HG03520 (cell line): ENCODE data around the gene MRPL9.
"Not testable (repeated sequence)": the region's sequence is repeated elsewhere in the genome, so short reads cannot be mapped to it uniquely, and the experiment has no call there.

ENCODE experiments used
- ATAC-seq: cut with Tn5 transposase; IDR thresholded peaks from one replicate; pipeline ENCODE4 v1.9.1; 2021; ENCODE audit warnings: mild to moderate bottlenecking, moderate library complexity; ENCODE audit not compliant: unreplicated experiment

Gene MRPL9

DNA sequence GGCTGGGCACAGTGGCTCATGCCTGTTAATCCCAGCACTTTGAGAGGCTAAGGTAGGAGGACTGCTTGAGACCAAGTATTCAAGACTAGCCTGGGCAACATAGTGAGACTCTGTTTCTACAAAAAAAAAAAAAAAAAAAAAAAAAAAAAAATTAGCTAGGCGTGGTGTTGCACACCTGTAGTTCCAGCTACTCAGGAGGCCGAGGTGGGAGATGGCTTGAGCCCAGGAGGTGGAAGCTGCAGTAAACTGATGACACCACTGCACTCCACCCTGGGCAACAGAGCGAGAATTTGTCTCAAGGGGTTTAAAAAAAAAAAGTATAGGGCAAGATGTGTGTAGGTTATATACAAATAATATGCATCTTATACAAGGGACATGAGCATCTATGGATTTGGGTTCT lies 24.4 kb upstream of the MRPL9 start:
- no peak for ATAC-seq

- no peak for ATAC-seq
These were observed 20.5 kb upstream of the MRPL9 start for GRCh38 chr1:151783796-151784195.

- no peak for ATAC-seq
These were observed 19.4 kb upstream of the MRPL9 start for GRCh38 chr1:151782741-151783140.

- not testable (repeated sequence) for ATAC-seq
These were observed 18.7 kb upstream of the MRPL9 start for GRCh38 chr1:151782026-151782425.

DNA sequence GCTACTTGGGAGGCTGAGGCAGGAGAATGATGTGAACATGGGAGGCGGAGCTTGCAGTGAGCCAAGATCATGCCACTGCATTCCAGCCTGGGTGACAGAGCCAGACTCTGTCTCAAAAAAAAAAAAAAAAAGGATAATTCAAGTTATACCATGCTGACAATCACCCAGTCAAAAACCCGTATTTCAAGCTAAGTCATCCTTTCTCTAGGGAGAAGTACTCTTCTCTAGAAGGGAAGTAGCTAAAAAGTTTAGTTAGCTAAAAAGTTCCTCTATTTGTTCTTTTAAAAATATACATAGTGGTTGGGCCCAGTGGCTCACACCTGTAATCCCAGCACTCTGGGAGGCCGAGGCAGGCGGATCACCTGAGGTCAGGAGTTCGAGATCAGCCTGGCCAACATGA lies 17.4 kb upstream of the MRPL9 start:
- not testable (repeated sequence) for ATAC-seq

- no peak for ATAC-seq
These were observed 16.6 kb upstream of the MRPL9 start for GRCh38 chr1:151779852-151780251.

DNA sequence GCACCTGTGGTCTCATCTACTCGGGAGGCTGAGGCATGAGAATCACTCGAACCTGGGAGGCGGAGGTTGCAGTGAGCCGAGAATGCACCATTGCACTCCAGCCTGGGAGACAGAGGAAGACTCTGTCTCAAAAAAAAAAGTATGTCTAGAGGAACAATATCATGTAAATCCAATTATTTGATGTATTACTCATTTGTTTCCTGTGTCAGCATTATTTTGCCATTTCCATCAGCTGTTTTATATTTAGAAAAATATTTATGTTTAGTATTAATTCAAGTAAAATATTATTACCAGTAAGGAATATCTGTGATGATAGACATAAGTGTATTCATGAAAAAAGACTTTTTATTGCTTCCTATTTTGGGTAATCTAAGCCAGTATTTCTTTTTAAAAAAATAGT lies 14.0 kb upstream of the MRPL9 start:
- no peak for ATAC-seq

- no peak for ATAC-seq
These were observed 13.4 kb upstream of the MRPL9 start for GRCh38 chr1:151776665-151777062.

DNA sequence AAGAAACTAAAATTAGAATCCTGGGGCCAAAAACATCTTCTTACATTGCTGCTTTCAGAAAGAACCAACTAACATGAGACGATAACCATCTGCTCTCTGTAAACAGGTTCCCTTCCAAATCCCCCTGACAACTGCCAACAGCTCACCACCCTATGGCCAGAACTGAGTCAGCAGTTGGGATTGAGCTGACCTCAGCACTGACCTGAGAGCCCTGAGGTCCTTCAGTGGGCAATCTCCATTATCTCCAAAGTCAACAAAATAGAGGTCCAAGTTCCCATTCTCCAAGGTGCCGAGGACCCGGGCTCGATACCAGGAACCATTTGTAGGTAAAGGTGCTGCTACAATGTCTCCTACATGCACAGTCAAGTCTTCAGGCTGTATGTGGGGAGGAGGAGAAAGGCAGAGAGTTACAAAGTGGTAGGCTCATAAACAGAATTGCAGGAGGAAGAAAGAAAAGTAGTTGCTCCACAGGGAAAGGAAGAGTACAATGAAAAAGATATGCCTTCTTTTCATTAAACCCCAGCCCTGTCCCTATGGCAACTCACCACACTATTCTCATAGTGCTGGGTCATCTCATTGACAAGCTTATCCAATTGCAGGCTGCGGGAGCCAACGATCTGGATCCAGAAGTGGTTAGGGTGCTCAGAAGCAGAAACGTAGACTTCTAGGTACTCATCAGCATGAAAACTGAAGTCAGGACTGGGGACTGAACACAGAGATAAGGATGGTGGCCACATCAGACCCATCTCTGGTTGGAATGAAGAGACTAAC lies 12.8 kb upstream of the MRPL9 start:
- no peak for ATAC-seq

DNA sequence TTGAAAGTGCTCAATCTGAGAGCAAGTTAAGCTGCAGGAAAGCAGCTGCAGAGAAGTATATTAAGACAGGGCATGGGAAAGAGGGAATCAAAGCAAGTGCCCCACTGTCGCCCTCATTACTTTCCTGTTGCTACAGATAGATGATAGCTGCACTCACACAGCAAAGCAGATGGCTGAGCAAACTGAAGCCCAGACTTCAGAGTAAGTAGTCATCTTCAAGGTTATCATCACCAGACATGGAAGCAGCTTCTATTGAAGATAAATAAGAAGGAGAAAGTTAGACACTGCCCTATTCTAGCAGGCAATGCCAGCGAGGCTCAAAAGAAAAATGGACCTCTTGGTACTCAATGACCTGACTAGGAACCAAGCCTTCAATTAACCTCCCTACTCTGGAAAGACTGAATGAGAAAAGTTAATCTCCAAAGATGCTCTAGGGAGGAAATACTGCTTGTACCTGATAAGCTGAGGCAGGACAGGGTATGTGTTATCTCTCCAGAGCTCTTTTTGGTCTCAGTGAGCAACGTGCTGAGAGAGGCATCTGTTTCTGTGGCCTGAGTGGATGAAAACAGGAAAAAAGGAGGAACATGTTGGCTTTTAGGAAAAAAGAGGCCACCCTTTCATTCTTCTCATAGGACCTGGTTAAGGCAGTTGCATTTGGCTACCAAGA lies 11.1 kb upstream of the MRPL9 start:
- no peak for ATAC-seq

DNA sequence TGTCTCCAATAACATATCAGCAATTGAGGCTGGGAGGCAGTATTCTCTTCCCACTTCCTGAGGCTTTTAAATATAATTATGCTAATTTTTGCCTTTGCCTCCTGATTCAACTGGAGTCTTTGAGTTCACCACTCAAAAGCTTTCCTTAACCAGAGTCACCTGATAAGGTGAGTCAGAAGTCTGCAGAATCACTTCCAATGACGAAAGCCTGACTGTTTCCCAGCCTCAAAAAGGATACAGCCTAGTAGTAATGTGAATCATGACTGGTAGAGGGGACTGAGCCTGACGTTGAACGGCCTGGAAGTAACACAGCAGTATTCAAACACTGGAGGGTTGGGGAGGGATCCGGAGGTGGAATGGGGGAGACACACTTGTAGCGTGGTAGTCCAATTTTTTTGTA lies 10.4 kb upstream of the MRPL9 start:
- ATAC-seq = no peak

DNA sequence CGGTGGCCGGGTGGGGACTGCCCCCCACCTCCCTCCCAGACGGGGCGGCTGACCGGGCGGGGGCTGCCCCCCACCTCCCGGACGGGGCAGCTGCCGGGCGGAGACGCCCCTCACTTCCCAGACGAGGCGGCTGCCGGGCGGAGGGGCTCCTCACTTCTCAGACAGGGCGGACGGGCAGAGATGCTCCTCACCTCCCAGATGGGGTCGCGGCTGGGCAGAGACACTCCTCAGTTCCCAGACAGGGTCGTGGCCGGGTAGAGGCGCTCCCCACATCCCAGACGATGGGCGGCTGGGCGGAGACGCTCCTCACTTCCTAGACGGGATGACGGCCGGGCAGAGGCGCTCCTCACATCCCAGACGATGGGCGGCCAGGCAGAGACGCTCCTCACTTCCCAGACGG lies 6.0 kb upstream of the MRPL9 start:
- not testable (repeated sequence) for ATAC-seq

GRCh38 chr1:151768351-151769066 lies 5.2 kb upstream of the MRPL9 start:
- ATAC-seq = not testable (repeated sequence)

- no peak for ATAC-seq
These were observed 694 bp upstream of the MRPL9 start for GRCh38 chr1:151763990-151764389.

DNA sequence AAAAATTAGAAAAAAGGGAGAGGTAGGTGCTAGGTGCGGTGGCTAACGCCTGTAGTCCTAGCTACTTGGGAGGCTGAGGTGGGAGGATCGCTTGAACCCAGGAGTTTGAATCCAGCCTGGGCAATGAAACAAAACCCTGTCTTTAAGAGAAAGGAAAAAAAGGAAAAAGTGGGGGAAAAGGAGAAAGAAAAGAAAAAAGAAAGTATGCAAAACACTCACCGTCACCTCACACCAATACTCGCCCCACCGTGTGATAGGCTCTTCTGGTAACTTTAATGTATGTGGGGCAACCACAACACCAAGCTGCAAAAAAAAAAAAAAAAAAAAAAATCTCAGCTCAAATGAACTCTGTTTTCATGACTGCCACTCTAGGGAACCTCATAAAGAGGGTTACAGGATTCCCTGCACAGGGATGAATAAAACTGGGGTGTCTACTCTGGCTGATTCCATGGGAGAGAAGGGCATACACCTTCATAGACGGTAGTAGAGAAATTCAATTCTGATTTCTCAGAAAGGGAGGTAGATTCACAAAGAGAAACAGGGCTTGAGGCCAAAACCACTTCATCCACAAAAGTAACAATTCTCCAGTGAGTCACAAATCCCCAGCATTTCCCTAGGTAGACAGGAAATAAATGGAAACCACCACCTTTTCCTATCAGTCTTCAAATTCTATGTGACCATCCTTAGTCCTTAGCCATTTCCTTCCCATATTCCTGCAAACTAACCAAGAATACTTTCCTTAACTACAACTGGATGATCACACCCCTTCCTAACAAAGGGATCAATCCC lies 2.5 kb downstream of the MRPL9 start:
- ATAC-seq = no peak

GRCh38 chr1:151759241-151759640 lies 4.1 kb downstream of the MRPL9 start:
- no peak for ATAC-seq

DNA sequence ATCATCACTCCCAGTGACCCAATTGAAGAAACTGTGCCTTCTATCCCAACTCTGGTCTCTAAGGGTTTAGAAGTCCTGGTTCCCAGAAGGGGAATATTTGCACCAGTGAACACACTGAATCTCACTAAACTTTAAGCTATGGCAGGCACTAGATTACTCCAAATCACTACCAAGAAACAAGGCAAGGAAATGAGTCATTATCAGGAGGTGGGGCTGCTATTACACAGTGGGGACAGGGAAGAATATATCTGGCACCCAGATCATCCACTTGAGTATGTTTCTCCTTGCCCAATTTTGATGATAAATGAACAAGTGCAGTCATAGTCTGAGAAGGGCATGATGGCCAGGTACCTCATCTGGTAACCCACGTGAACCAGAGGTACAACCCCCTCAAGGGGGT lies 7.0 kb downstream of the MRPL9 start:
- ATAC-seq = no peak

DNA sequence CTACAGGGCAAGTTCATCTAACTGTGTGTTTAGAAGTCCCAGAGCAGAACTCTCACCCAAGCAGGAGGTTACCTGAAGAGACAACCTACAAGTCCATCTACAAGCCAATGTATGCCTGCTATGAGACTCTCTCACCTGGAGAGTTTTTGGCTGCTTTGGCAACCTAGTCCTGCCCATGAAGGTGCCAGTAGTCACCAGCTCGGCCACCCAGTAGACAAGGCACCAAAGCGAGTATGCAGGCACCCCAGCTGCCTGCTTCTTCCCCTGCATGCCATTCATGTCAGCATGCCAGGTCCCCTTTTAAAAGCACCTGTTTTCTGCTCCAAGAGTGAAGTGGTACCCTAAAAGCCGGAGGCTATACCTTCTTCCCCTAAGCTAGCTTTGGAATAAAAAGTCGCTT lies 21.8 kb downstream of the MRPL9 start:
- ATAC-seq = no peak

DNA sequence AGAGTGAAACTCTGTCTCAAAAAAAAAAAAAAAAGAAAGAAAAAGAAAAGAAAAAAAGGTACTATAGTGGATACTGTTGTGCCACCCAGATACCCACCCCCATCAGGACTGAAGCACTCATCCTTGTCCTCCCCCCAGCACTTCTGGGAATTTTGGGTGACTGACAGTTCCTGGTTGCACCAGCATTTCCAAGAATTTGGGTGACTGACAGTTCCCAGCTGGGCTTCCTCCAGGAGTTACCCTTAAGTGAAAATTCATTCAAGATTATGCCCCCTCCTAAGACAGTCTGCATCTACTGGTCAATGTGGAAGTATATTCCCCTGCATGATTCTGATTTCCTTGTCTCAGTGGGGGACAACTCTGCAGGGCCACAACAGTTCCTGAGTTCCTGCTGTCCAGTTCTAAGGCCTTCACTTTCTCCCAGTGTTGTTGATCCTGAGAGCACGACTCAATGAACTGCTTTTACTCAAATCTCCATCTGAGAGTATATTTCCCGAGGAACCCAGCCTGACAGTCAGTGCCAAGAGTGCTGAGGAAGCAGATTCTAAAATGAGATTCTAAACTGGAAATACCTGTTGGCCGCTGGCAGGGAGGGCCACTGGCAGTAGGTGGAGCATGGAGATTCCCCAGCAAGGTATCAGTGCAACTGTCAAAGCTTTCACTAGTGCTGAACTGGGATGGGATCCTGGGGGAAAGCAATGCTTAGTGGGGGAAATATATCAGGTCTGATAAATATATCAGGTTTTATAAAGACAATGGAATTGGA lies 23.5 kb downstream of the MRPL9 start:
- no peak for ATAC-seq

GRCh38 chr1:151737479-151737878 lies 25.8 kb downstream of the MRPL9 start:
- ATAC-seq = no peak
